NCI-H524 treated with DMSO at 0.1 percent for 48 hours (cell line): ENCODE measurements around the gene GTF2A1L.
"Not testable (repeated sequence)": the region's sequence is repeated elsewhere in the genome, so short reads cannot be mapped to it uniquely, and the experiment has no call there.

ENCODE experiments used
- DNase-seq: peaks from one replicate; lab custom pipeline; 2025; lab: John Stamatoyannopoulos, UW

Gene GTF2A1L

GRCh38 chr2:48607307-48608014, 10.2 kb upstream of the GTF2A1L start:
- no peak for DNase-seq

GRCh38 chr2:48613211-48613610, 4.4 kb upstream of the GTF2A1L start:
- no peak for DNase-seq

- not testable (repeated sequence) for DNase-seq
These were observed 3.1 kb upstream of the GTF2A1L start for GRCh38 chr2:48614581-48614980.

GRCh38 chr2:48619526-48619925, 1.9 kb downstream of the GTF2A1L start:
- DNase-seq: no peak

GRCh38 chr2:48620604-48621003, 2.9 kb downstream of the GTF2A1L start:
- DNase-seq: no peak

GRCh38 chr2:48622691-48623090, 5.0 kb downstream of the GTF2A1L start:
- DNase-seq: not testable (repeated sequence)

- no peak for DNase-seq
These were observed 7.0 kb downstream of the GTF2A1L start for GRCh38 chr2:48624696-48625095.

- DNase-seq: no peak
These were observed 8.4 kb downstream of the GTF2A1L start for GRCh38 chr2:48626047-48626446.

- DNase-seq: no peak
These were observed 15.5 kb downstream of the GTF2A1L start for GRCh38 chr2:48633143-48633542.

- DNase-seq: no peak
These were observed 18.1 kb downstream of the GTF2A1L start for GRCh38 chr2:48635786-48636185.

- no peak for DNase-seq
These were observed 20.6 kb downstream of the GTF2A1L start for GRCh38 chr2:48638261-48638660.

- no peak for DNase-seq
These were observed 33.6 kb downstream of the GTF2A1L start for GRCh38 chr2:48651158-48651790.

GRCh38 chr2:48668992-48669391, 51.3 kb downstream of the GTF2A1L start:
- DNase-seq: no peak

- no peak for DNase-seq
These were observed 55.9 kb downstream of the GTF2A1L start for GRCh38 chr2:48673581-48673980.

- no peak for DNase-seq
These were observed 57.3 kb downstream of the GTF2A1L start for GRCh38 chr2:48674933-48675332.

- no peak for DNase-seq
These were observed 59.8 kb downstream of the GTF2A1L start for GRCh38 chr2:48677450-48677849.

- no peak for DNase-seq
These were observed 67.5 kb downstream of the GTF2A1L start for GRCh38 chr2:48685126-48685525.

- DNase-seq: no peak
These were observed 74.5 kb downstream of the GTF2A1L start for GRCh38 chr2:48691935-48692691.

- DNase-seq: no peak
These were observed 75.4 kb downstream of the GTF2A1L start for GRCh38 chr2:48693066-48693465.

GRCh38 chr2:48693645-48694044, 76.0 kb downstream of the GTF2A1L start:
- no peak for DNase-seq

GRCh38 chr2:48694149-48694548, 76.5 kb downstream of the GTF2A1L start:
- no peak for DNase-seq

- no peak for DNase-seq
These were observed 78.3 kb downstream of the GTF2A1L start for GRCh38 chr2:48695991-48696390.

GRCh38 chr2:48696881-48697280, 79.2 kb downstream of the GTF2A1L start:
- DNase-seq: no peak
